SH-SY5Y (cell line): Measurements from ENCODE around the gene CDH4.

ENCODE experiments used
- GATA2 ChIP-seq: IDR thresholded peaks from 2 replicates; pipeline ENCODE4 v1.6.1; 2011; ENCODE audit warnings: mild to moderate bottlenecking, low read depth, low read length
- GATA3 ChIP-seq: IDR thresholded peaks from 2 replicates; pipeline ENCODE4 v1.6.1; 2011; ENCODE audit warnings: low read depth, mild to moderate bottlenecking, low read length, moderate library complexity

- TF ChIP-seq GATA2 (no peak), GATA3 (no peak)
Measured at GRCh38 chr20:61736751-61737310, 484.8 kb downstream of the CDH4 start.
